HUES6 (cell line): ENCODE results near the gene HEPACAM2.

Source experiments
- H3K27ac ChIP-seq: 2 replicates; pipeline ENCODE4 v1.7.0; 2013; ENCODE audit warnings: low read depth, mild to moderate bottlenecking, low read length, inconsistent platforms
- H3K27me3 ChIP-seq: 2 replicates; pipeline ENCODE4 v1.6.1; 2013; ENCODE audit warnings: low read length; ENCODE audit not compliant: control insufficient read depth, insufficient read depth
- H3K36me3 ChIP-seq: 2 replicates; pipeline ENCODE4 v1.6.1; 2013; ENCODE audit warnings: low read length; ENCODE audit not compliant: control insufficient read depth, insufficient read depth
- H3K4me1 ChIP-seq: 2 replicates; pipeline ENCODE4 v1.6.1; 2013; ENCODE audit warnings: low read length; ENCODE audit not compliant: control insufficient read depth, insufficient read depth
- H3K4me3 ChIP-seq: 2 replicates; pipeline ENCODE4 v1.5.1; 2013; ENCODE audit warnings: low read depth, low read length
- H3K9ac ChIP-seq: one replicate; pipeline ENCODE4 v1.6.1; 2013; ENCODE audit warnings: mild to moderate bottlenecking, low read length
- H3K9me3 ChIP-seq: 2 replicates; pipeline ENCODE4 v1.6.1; 2013; ENCODE audit warnings: low read depth, low read length; ENCODE audit not compliant: control insufficient read depth, insufficient read depth

HEPACAM2 gene

DNA sequence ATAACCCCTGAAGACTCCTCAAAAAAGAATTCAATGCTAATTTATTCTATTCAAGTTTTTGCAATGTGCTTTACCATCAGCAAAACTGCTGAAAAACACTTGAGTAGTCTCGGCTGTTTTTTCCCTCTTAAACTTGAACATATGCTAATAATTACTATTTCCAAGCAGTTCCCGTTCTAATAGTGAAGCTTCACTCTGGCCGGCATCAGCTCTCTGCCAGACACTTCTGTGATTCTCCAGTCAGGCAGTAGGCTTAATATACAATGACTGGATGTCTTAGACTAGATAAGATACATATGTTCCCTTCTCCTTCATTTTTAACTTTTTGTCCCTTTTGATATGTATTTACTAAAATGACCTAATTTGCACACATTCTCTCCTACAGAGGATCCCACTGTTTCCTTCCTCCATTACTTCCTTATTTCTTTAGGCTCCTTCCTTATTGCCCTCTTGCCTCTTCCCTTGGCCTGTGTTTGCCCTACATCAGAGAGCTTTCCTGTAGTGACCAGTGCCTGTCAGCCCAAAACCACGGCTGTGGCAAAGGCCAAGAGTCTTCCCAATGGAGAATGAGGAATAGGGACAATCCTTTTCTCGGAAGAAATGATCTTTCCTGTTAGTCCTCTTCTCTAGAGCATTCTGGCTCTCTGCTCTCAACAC lies 23.5 kb downstream of the HEPACAM2 start:
- no peak overlapping the region for H3K9ac ChIP-seq
- no peaks in the 10 kb centered on the region for H3K9me3 ChIP-seq
- no peak overlapping the region for H3K27ac ChIP-seq
- no peak overlapping the region for H3K4me3 ChIP-seq
- H3K4me1 ChIP-seq: no peaks in the 10 kb centered on the region
- H3K36me3 ChIP-seq: no peaks in the 10 kb centered on the region
- peaks cover 21% of the 10 kb centered on the region for H3K27me3 ChIP-seq

DNA sequence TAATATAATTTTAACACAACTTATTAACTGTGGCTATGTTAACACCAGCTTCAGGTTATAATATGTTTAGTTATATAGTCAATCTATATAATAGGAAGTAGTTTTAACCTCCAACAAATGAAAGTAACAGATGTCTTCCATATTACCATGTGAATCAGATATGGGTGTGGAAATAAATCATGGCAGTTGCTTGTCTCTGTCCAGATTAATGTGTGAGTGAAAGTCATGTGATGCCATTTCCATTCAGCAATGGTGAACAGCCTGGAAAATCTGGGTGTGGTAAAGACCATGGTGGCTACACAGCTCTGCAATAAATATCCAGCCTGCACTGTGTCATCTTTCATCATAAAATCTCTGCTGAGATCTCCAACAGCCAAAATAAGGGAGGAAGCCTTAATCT lies 27.8 kb downstream of the HEPACAM2 start:
- Histone ChIP-seq H3K9me3 (no peaks in the 10 kb centered on the region), H3K27me3 (peaks cover 12% of the 10 kb centered on the region), H3K9ac (no peak overlapping the region), H3K4me3 (no peak overlapping the region), H3K27ac (no peak overlapping the region), H3K36me3 (no peaks in the 10 kb centered on the region), H3K4me1 (no peaks in the 10 kb centered on the region)

DNA sequence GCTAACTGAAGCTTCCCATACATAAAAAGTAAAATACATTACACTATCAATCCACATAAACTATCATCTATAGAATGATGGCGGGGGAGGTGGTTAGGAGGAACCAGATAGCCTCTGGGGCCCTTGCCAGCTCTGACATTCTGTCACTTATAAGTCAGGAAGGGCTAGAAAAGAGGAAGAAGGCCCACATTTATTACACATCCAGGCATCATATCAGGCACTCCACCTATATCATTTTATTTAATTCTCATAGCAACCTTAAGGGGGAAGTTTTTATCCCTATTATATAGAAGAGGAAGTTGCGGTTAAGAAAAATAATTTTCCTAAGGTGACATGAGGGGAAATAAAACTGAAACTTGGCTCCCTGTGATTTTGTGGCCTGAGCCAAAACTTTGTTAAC lies 29.9 kb downstream of the HEPACAM2 start:
- H3K27me3 ChIP-seq: peaks cover 24% of the 10 kb centered on the region
- H3K27ac ChIP-seq: no peak overlapping the region
- no peak overlapping the region for H3K4me3 ChIP-seq
- H3K9ac ChIP-seq: no peak overlapping the region
- no peaks in the 10 kb centered on the region for H3K9me3 ChIP-seq
- no peaks in the 10 kb centered on the region for H3K4me1 ChIP-seq
- no peaks in the 10 kb centered on the region for H3K36me3 ChIP-seq

DNA sequence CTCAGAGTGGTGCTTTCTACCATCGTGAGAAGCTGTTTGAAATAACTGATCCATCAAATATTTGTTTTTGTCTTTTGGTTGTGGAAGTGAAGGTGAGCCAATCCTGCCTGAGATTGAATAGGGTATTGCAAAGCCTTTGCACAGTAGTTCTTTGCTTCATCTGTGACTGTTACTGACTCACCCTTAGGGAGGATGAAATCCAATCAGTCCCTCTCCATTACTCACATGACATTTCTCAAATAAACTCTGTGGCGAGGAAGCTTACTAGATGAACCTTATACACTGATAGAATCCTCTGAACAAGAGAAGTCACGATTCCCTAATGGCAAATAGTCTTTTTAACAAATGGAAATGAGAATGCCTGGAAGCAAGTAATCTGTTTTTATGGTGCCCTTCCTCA lies 31.9 kb downstream of the HEPACAM2 start:
- Histone ChIP-seq H3K4me3 (no peak overlapping the region), H3K36me3 (no peaks in the 10 kb centered on the region), H3K27ac (no peak overlapping the region), H3K4me1 (no peaks in the 10 kb centered on the region), H3K9ac (no peak overlapping the region), H3K9me3 (no peaks in the 10 kb centered on the region), H3K27me3 (peaks cover 30% of the 10 kb centered on the region)

DNA sequence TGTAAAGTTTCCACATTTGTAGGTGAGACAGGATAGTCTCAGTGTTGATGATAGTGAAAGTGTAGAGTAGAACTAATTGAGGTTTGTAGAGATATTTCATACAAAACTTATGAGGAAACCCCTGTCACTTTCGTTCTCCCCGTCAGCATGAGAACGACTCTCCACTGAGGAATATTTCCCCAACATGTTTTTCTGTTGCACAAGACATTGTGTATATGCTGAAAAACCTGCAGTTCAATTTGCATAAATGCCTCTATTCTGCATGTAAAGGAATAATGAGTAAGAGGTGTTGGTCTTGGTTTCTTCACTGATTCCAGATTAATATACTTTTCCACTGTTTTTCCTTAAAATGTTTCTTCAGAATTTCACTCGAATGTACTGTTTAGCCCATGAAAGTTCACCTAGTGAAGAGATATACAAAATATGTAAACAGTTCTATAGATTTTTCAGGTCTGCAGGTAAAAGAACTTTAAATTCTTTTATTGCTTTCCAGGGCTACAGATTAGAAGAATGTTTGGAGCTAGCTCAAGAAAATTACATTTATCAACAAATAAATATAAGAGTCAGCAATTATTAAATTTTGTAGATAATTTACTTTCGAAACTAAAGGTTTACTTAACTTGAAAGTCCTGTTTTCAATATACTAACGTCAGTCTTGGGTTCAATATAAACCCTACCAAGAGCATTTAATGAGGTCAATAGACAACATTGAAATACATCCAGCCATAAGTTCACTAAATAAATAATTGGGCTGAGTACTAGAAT lies 37.2 kb downstream of the HEPACAM2 start:
- Histone ChIP-seq H3K27me3 (peaks cover 56% of the 10 kb centered on the region), H3K36me3 (no peaks in the 10 kb centered on the region), H3K4me1 (no peaks in the 10 kb centered on the region), H3K27ac (no peak overlapping the region), H3K9me3 (no peaks in the 10 kb centered on the region), H3K4me3 (no peak overlapping the region), H3K9ac (no peak overlapping the region)

DNA sequence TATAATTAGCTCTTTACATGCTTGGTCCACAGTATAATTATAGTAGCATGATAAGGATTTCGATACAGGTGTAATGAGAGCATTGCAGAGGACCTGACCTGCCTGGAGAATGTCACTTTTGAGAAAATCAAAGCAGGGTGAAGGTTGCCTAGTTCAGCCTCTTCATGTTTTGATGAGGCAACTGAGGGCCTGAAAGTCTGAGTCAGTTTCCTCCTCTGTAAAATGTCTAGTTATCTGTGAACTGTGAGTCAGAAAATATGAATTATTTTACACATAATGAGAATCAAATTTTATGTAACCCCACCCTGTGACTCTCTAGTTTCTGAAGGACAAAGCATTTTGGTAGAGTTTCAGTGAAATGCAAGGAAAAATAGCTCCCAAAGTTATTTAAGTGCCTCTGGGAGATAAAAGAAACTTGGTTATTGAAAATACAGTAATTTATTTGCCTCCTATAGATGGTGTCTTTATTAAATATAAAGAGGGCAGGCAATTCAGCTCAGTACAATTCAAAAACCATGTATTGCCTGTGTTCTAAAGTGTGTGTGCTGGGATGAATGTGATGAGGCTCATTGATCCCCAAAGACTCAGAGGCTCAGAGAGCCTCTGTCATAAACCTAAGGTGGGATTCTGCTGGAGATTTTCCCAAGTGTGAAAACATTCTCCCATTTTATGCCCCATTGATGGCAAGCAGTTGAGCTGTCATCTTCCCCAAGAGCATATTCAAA lies 40.8 kb downstream of the HEPACAM2 start:
- no peaks in the 10 kb centered on the region for H3K36me3 ChIP-seq
- no peak overlapping the region for H3K9ac ChIP-seq
- no peaks in the 10 kb centered on the region for H3K4me1 ChIP-seq
- H3K4me3 ChIP-seq: no peak overlapping the region
- H3K27me3 ChIP-seq: peaks cover 30% of the 10 kb centered on the region
- H3K9me3 ChIP-seq: no peaks in the 10 kb centered on the region
- H3K27ac ChIP-seq: no peak overlapping the region

DNA sequence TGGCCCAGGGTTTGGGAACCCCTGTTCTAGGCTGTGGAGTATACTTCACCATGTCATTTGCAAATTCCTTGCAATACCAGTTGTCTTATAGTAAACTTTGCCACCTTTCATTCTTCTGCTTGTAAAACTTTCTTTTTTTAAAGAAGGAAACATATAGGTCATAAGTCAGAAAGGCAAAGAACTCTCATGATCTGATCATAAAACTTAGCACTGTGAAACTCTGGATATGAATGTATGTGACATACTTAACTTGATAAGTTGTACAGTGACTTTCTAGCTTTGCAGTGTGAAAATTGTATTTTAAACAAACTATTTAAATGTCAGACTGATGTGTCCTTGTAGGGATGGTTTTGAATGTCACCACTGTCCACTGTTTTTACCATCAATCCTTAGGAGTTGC lies 47.1 kb downstream of the HEPACAM2 start:
- Histone ChIP-seq H3K9me3 (peaks cover 2% of the 10 kb centered on the region; the same call in 1 of the 2 replicates), H3K9ac (no peak overlapping the region), H3K27me3 (peaks cover under 1% of the 10 kb centered on the region; the same call in 1 of the 2 replicates), H3K27ac (no peak overlapping the region), H3K4me1 (no peaks in the 10 kb centered on the region), H3K4me3 (no peak overlapping the region), H3K36me3 (no peaks in the 10 kb centered on the region)

DNA sequence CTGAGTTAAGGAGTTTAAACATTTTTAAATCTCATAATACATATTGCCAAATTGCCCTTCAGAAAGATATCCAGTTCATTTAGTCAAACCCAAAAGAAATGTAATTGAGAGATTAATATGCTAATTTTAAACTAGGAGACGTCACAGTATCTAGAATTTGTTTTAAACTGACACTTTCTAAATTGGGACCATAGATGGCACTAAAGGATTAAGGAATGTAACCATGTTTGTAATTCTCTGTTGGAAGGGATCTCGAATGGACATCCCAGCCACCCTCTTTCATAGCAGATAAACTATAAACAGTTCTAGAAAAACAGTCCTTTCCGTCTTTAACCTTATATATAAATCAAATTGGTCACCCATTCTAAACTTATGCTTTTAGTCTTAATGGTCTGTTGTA lies 48.1 kb downstream of the HEPACAM2 start:
- Histone ChIP-seq H3K27me3 (no peaks in the 10 kb centered on the region; the same call in 1 of the 2 replicates), H3K9me3 (peaks cover 2% of the 10 kb centered on the region; the same call in 1 of the 2 replicates), H3K4me1 (no peaks in the 10 kb centered on the region), H3K4me3 (no peak overlapping the region), H3K27ac (no peak overlapping the region), H3K9ac (no peak overlapping the region), H3K36me3 (no peaks in the 10 kb centered on the region)

DNA sequence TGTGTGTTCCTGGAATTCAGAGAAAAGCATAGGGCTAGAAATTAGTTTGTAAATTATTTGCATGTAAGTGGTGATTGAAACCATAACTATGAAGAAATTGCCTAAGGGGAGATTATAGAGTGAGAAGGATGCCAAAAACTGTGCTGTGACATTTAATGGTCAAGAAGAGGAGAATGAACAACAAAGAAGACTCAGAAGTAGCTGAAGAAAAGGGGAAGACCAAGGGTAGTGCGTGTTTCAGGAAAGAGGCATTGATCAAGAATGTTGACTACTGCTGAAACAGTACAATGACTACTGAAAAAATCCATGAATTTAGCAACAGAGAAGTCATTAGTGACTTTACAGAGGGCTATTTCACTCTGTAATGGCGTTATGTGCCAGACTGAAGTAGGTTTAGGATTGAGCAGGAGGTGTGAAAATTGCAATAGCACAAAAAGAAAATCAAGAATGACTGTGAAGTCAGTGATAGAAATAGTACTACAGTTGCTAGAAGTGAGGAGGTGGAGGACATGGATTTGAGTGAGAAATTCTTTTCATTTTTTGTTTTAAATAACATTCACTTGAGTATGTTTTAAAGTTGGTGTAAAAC lies 49.2 kb downstream of the HEPACAM2 start:
- no peaks in the 10 kb centered on the region for H3K4me1 ChIP-seq
- no peaks in the 10 kb centered on the region for H3K36me3 ChIP-seq
- H3K27me3 ChIP-seq: no peaks in the 10 kb centered on the region
- H3K9ac ChIP-seq: no peak overlapping the region
- H3K9me3 ChIP-seq: peaks cover 6% of the 10 kb centered on the region
- H3K4me3 ChIP-seq: no peak overlapping the region
- no peak overlapping the region for H3K27ac ChIP-seq

DNA sequence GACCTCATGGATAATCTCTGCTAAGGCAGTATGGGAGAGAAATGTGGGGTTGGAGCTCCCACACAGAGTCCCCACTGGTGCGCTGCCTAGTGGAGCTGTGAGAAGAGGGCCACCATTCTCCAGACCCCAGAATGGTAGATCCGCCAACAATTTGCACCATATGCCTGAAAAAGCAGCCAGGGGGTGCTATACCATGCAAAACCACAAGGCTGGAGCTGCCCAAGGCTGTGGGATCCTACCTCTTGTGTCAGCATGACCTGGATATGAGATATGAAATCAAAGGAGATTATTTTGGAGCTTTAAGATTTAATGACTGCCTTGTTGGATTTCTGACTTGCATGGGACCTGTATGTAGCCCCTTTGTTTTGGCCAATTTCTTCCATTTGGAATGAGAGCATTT lies 51.0 kb downstream of the HEPACAM2 start:
- Histone ChIP-seq H3K27me3 (no peaks in the 10 kb centered on the region), H3K4me3 (no peak overlapping the region), H3K9ac (no peak overlapping the region), H3K27ac (no peak overlapping the region), H3K36me3 (no peaks in the 10 kb centered on the region), H3K9me3 (peaks cover 16% of the 10 kb centered on the region), H3K4me1 (no peaks in the 10 kb centered on the region)

DNA sequence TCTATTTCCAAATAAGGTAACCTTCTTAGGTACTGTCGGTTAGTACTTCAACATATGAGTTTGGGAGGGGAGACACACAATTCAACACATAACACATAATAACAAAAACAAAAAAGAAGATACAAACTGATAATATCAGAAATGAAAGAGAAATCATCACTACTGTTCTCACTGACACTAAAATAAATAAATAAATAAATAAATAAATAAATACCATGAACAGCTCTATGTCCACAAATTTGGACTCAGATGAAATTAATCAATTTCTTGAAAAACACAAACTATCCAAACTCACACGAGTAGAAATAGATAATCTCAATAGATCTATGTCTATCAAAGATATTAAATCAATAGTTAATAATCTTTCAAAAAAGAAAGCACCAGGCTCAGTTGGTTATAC lies 53.6 kb downstream of the HEPACAM2 start:
- no peak overlapping the region for H3K27ac ChIP-seq
- no peaks in the 10 kb centered on the region for H3K4me1 ChIP-seq
- H3K4me3 ChIP-seq: no peak overlapping the region
- H3K9me3 ChIP-seq: peaks cover 16% of the 10 kb centered on the region
- no peaks in the 10 kb centered on the region for H3K27me3 ChIP-seq
- no peaks in the 10 kb centered on the region for H3K36me3 ChIP-seq
- no peak overlapping the region for H3K9ac ChIP-seq
